Neuronal stem cell (in vitro differentiated cells): Measurements from ENCODE around the gene BBS9.

ENCODE experiments used
- DNase-seq: peaks from one replicate; pipeline ENCODE4 v3.0.0-alpha.2; 2013; ENCODE audit warnings: low spot score
- H2AFZ ChIP-seq: one replicate; pipeline ENCODE4 v1.6.1; 2013; ENCODE audit warnings: mild to moderate bottlenecking, low read length, inconsistent platforms
- H2AK5ac ChIP-seq: 2 replicates; pipeline ENCODE4 v1.6.1; 2013; ENCODE audit warnings: low read depth, mild to moderate bottlenecking, inconsistent platforms, low read length, moderate library complexity, mixed read lengths
- H2BK120ac ChIP-seq: 2 replicates; pipeline ENCODE4 v1.6.1; 2013; ENCODE audit warnings: low read depth, mild to moderate bottlenecking, inconsistent platforms, low read length, moderate library complexity, mixed read lengths
- H2BK12ac ChIP-seq: one replicate; pipeline ENCODE4 v1.6.1; 2013; ENCODE audit warnings: low read length, inconsistent platforms
- H2BK15ac ChIP-seq: 2 replicates; pipeline ENCODE4 v1.6.1; 2013; ENCODE audit warnings: mild to moderate bottlenecking, low read length, inconsistent platforms, mixed read lengths
- H2BK5ac ChIP-seq: one replicate; pipeline ENCODE4 v1.6.1; 2013; ENCODE audit warnings: inconsistent platforms, mild to moderate bottlenecking, low read length, moderate library complexity
- H3K14ac ChIP-seq: one replicate; pipeline ENCODE4 v1.6.1; 2013; ENCODE audit warnings: low read length, inconsistent platforms
- H3K18ac ChIP-seq: 2 replicates; pipeline ENCODE4 v1.6.1; 2013; ENCODE audit warnings: low read length, inconsistent platforms
- H3K23ac ChIP-seq: 2 replicates; pipeline ENCODE4 v1.6.1; 2013; ENCODE audit warnings: low read depth, mild to moderate bottlenecking, mixed read lengths, low read length, inconsistent platforms; ENCODE audit not compliant: poor library complexity
- H3K27ac ChIP-seq: replicated peaks from 3 replicates; pipeline ENCODE4 v1.5.1; 2013; ENCODE audit warnings: low read length, inconsistent platforms
- H3K27me3 ChIP-seq, 3 experiments: 2 replicates each; pipeline ENCODE4 v1.6.1; 2013; ENCODE audit warnings: low read length in 3 of 3, mild to moderate bottlenecking in 2 of 3, inconsistent platforms in 1 of 3, low read depth in 1 of 3, mixed read lengths in 1 of 3, moderate library complexity in 1 of 3; ENCODE audit not compliant: control insufficient read depth in 3 of 3, insufficient read depth in 3 of 3
- H3K36me3 ChIP-seq, 2 donors: replicated peaks in 1 of 2; 2 replicates each; pipeline ENCODE4 v1.6.1; 2013; ENCODE audit warnings: low read length in 2 of 2; ENCODE audit not compliant: control insufficient read depth in 2 of 2, insufficient read depth in 2 of 2
- H3K4ac ChIP-seq: 2 replicates; pipeline ENCODE4 v1.6.1; 2013; ENCODE audit warnings: inconsistent platforms, mild to moderate bottlenecking, low read length, moderate library complexity
- H3K4me1 ChIP-seq, 2 donors: 1 replicate in 1 of 2; 2 replicates in 1 of 2; pipeline ENCODE4 v1.6.1; 2013; ENCODE audit warnings: low read length in 2 of 2, low read depth in 1 of 2; ENCODE audit not compliant: control insufficient read depth in 2 of 2, insufficient read depth in 1 of 2
- H3K4me2 ChIP-seq: one replicate; pipeline ENCODE4 v1.6.1; 2013; ENCODE audit warnings: mild to moderate bottlenecking, low read length, inconsistent platforms; ENCODE audit not compliant: insufficient read depth, poor library complexity, severe bottlenecking
- H3K4me3 ChIP-seq, 2 donors: 2 replicates each; pipeline ENCODE4 v1.5.1; 2013; ENCODE audit warnings: low read length in 2 of 2, mild to moderate bottlenecking in 2 of 2, inconsistent platforms in 1 of 2, moderate library complexity in 1 of 2
- H3K79me1 ChIP-seq: one replicate; pipeline ENCODE4 v1.6.1; 2013; ENCODE audit warnings: low read depth, mild to moderate bottlenecking, inconsistent platforms, low read length, moderate library complexity
- H3K9ac ChIP-seq: one replicate; pipeline ENCODE4 v1.6.1; 2013; ENCODE audit warnings: mild to moderate bottlenecking, low read depth, low read length, inconsistent platforms; ENCODE audit not compliant: poor library complexity
- H3K9me3 ChIP-seq, 2 donors: replicated peaks in 1 of 2; 2 replicates each; pipeline versions ENCODE3 to v1.6.1; 2013; ENCODE audit warnings: low read length in 2 of 2, mild to moderate bottlenecking in 2 of 2, inconsistent platforms in 1 of 2, low read depth in 1 of 2, mixed read lengths in 1 of 2, moderate library complexity in 1 of 2; ENCODE audit not compliant: control insufficient read depth in 2 of 2, insufficient read depth in 1 of 2
- H4K8ac ChIP-seq: one replicate; pipeline ENCODE4 v1.6.1; 2013; ENCODE audit warnings: low read depth, mild to moderate bottlenecking, inconsistent platforms, low read length, moderate library complexity
- H4K91ac ChIP-seq: one replicate; pipeline ENCODE4 v1.6.1; 2013; ENCODE audit warnings: low read length, low read depth, mild to moderate bottlenecking, inconsistent platforms; ENCODE audit not compliant: poor library complexity
- WGBS, 2 donors: extraction: QIAGEN DNeasy Blood & Tissue Kit; methylation state at CpG; one replicate each; pipeline ENCODE4 v1.1.7; 2013; ENCODE audit warnings: missing lambda C conversion rate in 2 of 2, mixed read lengths in 1 of 2; ENCODE audit not compliant: insufficient read length in 2 of 2, insufficient replicate concordance in 1 of 2; ENCODE audit errors: extremely low coverage in 2 of 2; 5-methylcytosine and 5-hydroxymethylcytosine counted together

The BBS9 gene

DNA sequence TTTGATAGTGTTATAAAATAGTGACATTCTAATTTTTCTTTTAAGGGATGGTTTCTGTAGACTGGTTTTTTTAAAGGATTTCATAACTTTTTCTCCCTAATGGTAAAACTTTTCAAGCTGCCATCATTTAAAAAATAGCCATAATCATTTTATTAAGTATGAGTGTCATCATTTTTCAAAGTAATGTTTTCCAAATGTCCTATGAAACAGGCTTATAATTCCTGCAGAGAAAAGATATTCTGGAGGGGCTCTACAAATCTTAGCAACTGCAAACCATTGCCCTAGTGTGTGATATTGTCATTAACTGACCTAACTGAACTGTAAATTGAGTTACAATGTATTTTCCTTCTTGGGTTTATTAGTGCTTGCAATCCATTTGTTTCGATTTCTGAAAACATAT, 226.0 kb downstream of the BBS9 start:
- no peak overlapping the region for H3K18ac ChIP-seq
- no peak overlapping the region for H2BK5ac ChIP-seq
- H3K4ac ChIP-seq: no peak overlapping the region
- H3K4me3 ChIP-seq: no peak overlapping the region
- WGBS, 2 donors: no CpG with 5 or more reads among the region's 1 CpG
- no peak overlapping the region for H4K8ac ChIP-seq
- no peaks in the 10 kb centered on the region for H3K36me3 ChIP-seq
- H2BK12ac ChIP-seq: no peak overlapping the region
- no peak overlapping the region for H2BK120ac ChIP-seq
- H3K9me3 ChIP-seq: no peaks in the 10 kb centered on the region
- H2BK15ac ChIP-seq: no peak overlapping the region
- no peak overlapping the region for H3K14ac ChIP-seq
- no peaks in the 10 kb centered on the region for H3K4me1 ChIP-seq
- H3K9ac ChIP-seq: no peak overlapping the region
- H3K4me2 ChIP-seq: no peak overlapping the region
- no peaks in the 10 kb centered on the region for H3K79me1 ChIP-seq
- H2AK5ac ChIP-seq: no peak overlapping the region
- H3K27me3 ChIP-seq: no peaks in the 10 kb centered on the region
- no peak overlapping the region for H4K91ac ChIP-seq
- H2AFZ ChIP-seq: no peak overlapping the region
- DNase-seq: no peak
- no peak overlapping the region for H3K23ac ChIP-seq
- H3K27ac ChIP-seq: no peak overlapping the region

DNA sequence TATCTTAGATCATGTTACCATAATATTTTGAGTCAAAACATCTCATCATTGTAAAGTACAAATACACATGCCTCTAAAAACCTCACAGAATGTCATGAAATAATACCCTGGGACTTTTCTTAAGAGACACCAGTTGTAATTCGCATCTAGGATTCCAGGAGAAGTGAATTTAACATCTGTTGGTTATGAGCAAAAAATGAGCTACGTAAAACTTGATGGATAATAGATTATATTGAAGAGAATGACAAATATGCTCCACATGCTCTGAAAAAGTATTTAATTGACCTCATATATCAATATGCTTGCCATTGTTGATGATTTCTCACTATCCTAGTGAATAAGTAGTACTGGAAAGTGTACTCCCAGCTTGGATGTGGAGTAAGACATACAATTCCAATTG, 227.0 kb downstream of the BBS9 start:
- H2AK5ac ChIP-seq: no peak overlapping the region
- H2BK12ac ChIP-seq: no peak overlapping the region
- no peak overlapping the region for H3K9ac ChIP-seq
- no peak overlapping the region for H4K8ac ChIP-seq
- H3K27ac ChIP-seq: no peak overlapping the region
- no peak for DNase-seq
- no peaks in the 10 kb centered on the region for H3K9me3 ChIP-seq
- H3K14ac ChIP-seq: no peak overlapping the region
- H3K18ac ChIP-seq: no peak overlapping the region
- H2BK15ac ChIP-seq: no peak overlapping the region
- H3K4me1 ChIP-seq: no peaks in the 10 kb centered on the region
- H2BK120ac ChIP-seq: no peak overlapping the region
- H3K36me3 ChIP-seq: no peaks in the 10 kb centered on the region
- H2BK5ac ChIP-seq: no peak overlapping the region
- H2AFZ ChIP-seq: no peak overlapping the region
- no peak overlapping the region for H3K4ac ChIP-seq
- no peaks in the 10 kb centered on the region for H3K27me3 ChIP-seq
- H3K4me2 ChIP-seq: no peak overlapping the region
- H3K4me3 ChIP-seq: no peak overlapping the region
- no peak overlapping the region for H3K23ac ChIP-seq
- H3K79me1 ChIP-seq: no peaks in the 10 kb centered on the region
- no peak overlapping the region for H4K91ac ChIP-seq
- no CpG with 5 or more reads among the region's 2 CpGs for WGBS, 2 donors

DNA sequence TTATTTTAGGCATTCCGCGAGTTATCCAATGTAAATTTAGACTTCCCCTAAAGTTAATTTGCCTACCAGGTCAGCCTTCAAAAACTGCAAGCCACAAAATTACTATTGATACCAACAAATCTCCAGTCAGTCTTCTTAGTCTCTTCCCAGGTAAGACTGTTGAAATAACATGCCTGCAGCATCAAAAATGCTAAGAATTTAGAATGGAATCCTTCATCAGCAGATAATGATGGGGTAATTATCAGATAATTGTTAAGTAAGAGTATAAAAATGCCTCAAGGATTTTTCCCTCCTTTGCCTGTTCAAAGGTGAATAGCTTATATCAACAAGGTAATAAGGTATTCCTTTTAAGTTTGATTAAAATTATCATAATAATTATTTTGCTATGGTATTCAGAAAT, 228.5 kb downstream of the BBS9 start:
- Histone ChIP-seq H3K4me3 (no peak overlapping the region), H3K79me1 (no peaks in the 10 kb centered on the region), H3K4me1 (no peaks in the 10 kb centered on the region), H2AK5ac (no peak overlapping the region), H2BK120ac (no peak overlapping the region), H3K18ac (no peak overlapping the region), H3K4ac (no peak overlapping the region), H3K9me3 (no peaks in the 10 kb centered on the region), H2BK5ac (no peak overlapping the region), H3K27me3 (no peaks in the 10 kb centered on the region), H3K23ac (no peak overlapping the region), H3K14ac (no peak overlapping the region), H2BK12ac (no peak overlapping the region), H4K8ac (no peak overlapping the region), H3K27ac (no peak overlapping the region), H3K9ac (no peak overlapping the region), H4K91ac (no peak overlapping the region), H3K4me2 (no peak overlapping the region), H3K36me3 (no peaks in the 10 kb centered on the region), H2AFZ (no peak overlapping the region), H2BK15ac (no peak overlapping the region)
- no peak for DNase-seq
- no CpG with 5 or more reads among the region's 2 CpGs for WGBS, 2 donors

DNA sequence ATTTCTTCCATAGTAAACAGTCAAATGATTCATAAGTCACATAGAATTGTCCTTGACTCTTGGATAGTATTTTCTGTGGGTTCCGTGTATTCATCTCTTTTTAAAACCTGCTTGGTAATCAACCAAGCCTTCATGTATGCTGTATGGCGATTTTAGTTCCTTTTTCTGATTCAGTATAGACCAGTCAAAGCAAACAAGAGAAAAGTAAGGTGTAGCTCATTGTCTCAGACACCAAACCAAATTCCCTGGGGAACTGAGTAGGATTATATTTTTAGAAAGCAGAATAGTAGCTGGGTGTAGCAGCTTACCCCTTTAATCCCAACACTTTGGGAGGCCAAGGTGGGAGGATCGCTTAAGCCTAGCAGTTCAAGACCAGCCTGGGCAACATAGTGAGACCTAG, 240.5 kb downstream of the BBS9 start:
- no peaks in the 10 kb centered on the region for H3K79me1 ChIP-seq
- no peak overlapping the region for H3K4me3 ChIP-seq
- no peak overlapping the region for H3K4ac ChIP-seq
- H4K91ac ChIP-seq: no peak overlapping the region
- H3K4me1 ChIP-seq: peaks cover 1 to 2% of the 10 kb centered on the region in 2 donors
- H2BK5ac ChIP-seq: no peak overlapping the region
- no peak overlapping the region for H3K9ac ChIP-seq
- H2BK12ac ChIP-seq: no peak overlapping the region
- H2BK120ac ChIP-seq: no peak overlapping the region
- peaks cover 0 to 2% (median 0%) of the 10 kb centered on the region in 3 experiments for H3K27me3 ChIP-seq
- no peak overlapping the region for H3K18ac ChIP-seq
- no peak overlapping the region for H2AK5ac ChIP-seq
- H3K4me2 ChIP-seq: no peak overlapping the region
- no peaks in the 10 kb centered on the region for H3K36me3 ChIP-seq
- H2BK15ac ChIP-seq: no peak overlapping the region
- no peak for DNase-seq
- H4K8ac ChIP-seq: no peak overlapping the region
- no peak overlapping the region for H3K23ac ChIP-seq
- no peak overlapping the region for H2AFZ ChIP-seq
- no peak overlapping the region for H3K27ac ChIP-seq
- no CpG with 5 or more reads among the region's 3 CpGs for WGBS, 2 donors
- no peaks in the 10 kb centered on the region for H3K9me3 ChIP-seq
- no peak overlapping the region for H3K14ac ChIP-seq
